GM19239 (cell line): Measurements from ENCODE around the gene CLEC16A.
"Not testable (repeated sequence)": the region's sequence is repeated elsewhere in the genome, so short reads cannot be mapped to it uniquely, and the experiment has no call there.

Experiments
- DNase-seq: peaks from one replicate; pipeline ENCODE4 v3.0.0; 2011; ENCODE audit warnings: low spot score; ENCODE audit not compliant: insufficient read length
- FAIRE-seq: peaks from 2 replicates; lab custom pipeline; 2011; peaks lifted over from hg19 to GRCh38; lab: Jason Lieb, UNC

CLEC16A gene

DNA sequence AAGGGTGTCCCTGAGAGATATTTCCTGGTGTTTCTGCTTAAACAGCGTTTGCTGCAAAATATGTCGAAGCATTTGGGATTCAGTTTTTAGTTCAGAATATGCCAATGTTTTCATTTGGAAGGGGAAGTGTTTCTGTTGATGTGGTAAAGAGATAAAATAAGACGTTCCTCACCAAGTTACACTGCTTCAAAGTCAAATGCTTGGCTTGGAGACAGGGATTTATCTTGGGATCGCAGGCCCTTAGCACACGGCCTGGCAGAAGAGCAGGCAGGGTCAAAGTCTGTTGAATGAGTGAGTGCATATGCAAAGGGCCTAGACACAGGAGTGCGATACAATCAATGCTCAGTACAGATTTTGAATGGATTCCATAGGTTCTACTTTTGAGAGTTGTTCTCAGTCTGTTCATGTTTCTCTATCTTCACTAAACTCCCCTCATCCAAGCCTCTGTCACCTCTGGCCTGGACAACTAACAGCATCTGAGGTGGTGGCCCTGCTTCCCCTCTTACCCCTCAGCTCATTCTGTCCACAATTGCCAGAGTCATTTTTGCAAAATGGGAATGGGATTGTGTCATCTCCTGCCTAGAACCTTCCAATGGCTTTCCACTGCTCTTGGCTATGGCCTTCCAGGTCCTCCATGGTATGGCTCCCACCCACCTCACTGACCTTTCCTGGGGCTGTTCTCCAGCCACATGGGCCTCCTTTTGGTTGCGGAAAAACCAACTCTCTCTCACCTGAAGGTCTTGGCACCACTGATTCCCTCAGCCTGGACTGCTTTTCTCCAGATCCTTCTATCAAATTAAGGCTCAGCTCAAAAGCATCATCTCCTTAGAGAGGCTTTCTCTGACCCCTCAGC is 5.3 kb upstream of the CLEC16A start:
- FAIRE-seq (peak; percentile 42), DNase-seq (no peak)

DNA sequence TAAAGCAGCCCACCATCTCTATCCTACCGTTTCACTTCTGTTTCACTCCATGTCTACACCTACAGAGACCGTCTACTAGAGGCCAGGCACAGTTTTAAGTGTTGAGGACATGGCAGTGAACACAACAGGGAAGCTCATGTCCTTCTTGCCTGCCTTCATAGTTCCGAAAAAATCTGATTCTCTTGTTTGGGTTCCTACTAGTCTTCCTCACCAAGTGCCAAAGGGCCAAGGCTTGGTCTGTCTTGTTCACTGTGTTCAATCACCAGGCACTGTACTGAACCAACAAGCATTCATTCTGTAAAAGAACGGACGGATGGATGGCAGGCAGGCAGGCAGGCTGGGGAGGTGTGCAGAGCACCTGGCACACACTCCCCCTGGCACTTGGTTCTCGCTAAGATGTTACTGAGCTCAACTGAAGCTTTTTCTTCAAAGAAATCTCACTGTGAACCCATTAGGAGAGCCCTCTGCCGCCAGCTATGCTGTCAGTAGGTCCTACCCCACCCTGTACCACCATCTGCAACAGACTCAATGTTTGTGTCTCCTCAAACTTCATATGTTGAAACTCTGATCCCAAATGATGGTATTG is 4.6 kb upstream of the CLEC16A start:
- DNase-seq (no peak), FAIRE-seq (no peak)

DNA sequence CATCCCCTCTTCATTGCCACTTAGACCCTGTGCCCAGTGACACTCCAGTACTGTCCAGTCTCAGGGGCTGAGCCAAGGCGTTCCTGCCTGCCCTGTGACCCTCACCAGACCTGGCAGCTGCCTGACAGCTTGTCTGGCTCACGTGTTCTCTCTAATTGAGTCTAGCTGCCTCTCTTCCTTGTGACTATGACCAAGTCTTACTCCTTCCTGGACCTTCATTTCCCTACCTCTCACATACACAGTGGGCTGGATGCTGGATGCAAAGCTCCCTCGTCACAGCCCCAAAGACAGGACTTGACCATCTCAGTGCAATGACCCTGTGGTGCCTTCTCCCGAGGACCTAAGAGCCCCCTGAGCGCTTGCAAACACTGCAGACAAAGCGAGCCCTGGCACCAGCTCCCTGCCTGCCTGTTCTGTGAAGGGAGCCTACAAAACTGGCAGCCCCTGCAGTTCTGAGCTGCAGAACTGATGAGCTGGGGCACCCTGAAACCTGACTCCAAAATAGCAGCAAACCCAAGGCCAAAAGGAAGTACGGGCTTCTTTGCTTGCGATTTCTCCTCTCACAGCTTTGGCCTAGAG is 3.8 kb upstream of the CLEC16A start:
- no peak for DNase-seq
- FAIRE-seq = peak; percentile 8

DNA sequence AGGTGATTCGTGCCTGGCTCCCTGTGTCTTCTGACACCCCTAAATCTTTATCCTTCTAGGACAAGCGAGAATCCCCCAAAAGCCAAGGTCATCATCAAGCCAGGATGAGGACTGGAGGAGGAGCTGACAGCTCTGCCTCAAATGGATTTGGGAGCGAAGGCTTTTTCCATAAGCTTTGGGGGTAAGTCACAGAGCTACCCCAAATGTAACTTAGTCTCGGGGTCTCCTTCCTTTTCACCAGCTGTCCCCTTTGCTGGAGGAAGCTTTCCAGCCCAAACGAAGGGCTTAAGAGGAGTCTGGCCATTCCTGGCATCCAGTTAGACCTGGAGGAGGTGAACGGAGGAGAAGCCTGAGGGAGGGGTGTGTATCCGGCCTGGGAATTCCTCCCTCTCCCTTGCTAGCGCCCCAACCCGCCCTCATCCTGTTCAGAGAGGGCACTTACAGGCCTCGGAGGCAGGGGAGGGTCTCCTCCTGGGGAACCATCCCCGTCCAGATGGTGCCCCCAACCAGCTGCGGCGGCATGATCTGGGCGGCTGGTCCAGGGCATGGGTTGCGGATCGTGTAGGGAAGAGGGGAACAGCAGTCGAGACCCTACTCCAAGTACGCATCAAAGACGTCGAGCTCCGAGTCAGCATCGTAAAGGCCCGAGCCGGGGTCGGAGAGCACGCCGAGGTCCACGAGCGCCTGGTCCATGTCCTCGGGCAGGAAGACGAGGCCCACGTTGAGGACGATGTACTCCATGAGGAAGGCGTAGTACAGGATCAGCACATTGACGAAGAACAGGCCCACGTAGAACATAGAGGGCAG is 3.0 kb upstream of the CLEC16A start:
- no peak for DNase-seq
- no peak for FAIRE-seq

DNA sequence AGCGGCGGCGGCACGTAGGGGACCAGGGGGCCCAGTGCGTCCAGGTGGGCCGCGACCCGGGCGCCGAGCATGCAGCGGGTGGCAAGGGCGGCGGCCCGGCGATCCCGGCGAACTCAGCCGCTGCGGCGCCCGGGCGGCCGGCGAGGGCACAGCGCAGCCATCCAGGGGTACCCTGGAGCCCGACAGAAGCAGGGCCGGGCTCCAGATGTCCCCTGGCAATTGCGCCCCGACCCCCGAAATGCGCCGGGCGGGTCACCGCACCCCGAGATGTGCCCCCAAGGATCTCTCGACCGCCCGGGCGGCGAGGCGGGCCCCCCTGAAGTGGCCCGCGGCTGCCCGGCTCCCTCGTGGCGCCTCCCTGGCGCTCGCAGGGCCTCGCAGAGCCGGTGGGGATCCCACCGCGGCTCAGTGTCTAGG is 2.4 kb upstream of the CLEC16A start:
- not testable (repeated sequence) for FAIRE-seq, DNase-seq

DNA sequence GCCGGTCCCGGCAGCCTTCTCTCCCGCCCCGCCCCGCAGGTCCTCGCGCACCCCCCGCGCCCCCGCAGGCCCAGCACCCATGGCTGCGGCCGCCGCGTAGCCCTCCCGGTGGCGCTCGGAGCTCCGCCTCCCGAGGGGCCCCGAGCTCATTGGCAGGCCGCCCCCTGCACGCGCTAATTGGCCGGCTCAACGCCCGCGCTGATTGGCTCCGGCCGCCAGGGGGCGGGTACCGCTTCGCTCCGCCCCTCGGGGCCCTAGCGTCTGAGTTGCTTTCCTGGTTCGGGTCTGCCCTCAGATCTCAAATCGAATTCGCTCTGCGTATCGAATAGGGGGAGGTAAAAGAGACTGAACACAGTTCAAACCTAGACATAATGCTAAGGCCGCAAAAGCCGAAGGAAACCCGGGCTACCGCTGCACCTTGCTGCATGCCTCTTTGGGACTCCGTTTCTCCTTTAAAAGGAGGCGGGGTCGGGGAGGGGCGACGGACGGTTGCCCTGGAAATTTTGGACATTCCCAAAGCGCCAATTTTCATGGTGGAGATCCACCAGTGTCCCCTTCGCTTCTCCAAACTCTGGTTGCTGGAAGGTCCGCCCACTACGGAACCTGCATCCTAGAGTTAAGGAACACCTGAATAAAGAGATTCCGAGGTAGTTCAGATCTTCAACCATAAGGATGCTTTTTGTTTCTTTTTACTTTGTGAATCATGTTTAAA is 1.9 kb upstream of the CLEC16A start, which contains the start of gene DEXI:
Gene DEXI, minus strand, starts transcription at position 117 of the 712 bp plus-strand sequence. CDS start 463 bp downstream, outside the sequence.
- FAIRE-seq = peak; percentile 85

DNA sequence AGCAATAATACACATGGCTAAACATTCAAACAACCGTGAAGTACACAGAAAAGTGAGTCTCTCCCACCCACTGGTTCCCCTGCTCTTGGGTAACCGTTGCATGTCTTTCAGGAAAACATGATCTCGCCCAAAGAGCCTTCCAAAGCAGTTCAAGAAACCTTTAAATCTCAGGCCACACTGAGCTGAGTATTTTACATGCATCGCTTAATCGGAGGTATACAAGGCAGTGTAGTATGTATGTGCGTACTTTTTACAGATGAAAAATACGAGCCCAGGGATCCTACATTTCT is 1.4 kb upstream of the CLEC16A start:
- DNase-seq (no peak), FAIRE-seq (no peak)

More for the DNA sequence above, 1.9 kb upstream of the CLEC16A start, which contains the start of gene DEXI:
- DNase-seq = peak; percentile 92

DNA sequence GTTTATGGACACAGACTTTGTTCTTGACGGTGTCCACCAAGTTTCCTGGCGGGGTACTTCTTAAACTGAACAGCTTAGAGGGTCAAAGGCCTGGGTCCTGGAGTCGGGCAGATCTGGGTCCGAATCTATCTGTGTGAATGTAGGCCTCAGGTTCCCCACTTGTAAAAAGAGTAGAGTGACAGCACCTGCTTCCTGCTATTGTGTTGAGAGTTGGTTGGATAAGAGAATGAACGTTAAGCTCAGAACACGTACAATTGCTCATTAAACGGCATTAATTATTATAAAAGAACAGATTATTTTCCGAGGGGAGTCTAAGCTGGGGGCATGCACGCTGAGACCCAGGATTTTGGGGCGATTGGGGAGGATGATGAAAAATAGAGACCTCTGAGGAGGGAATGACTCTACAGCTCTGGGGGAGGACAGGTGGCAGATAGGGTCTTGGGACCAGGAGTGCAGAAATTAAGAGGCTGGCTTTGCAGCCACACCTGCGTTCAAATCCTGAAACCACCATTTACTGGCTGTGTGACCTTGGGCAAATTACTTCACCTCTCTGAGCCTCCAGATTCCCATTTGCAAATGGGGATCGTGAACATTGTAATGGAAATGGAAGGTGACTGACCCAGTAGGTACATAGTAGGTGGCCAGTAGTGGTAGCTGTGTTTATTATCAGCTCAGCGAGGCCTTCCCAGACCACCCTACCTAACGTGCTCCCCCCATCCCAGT is 862 bp downstream of the CLEC16A start:
- FAIRE-seq (no peak), DNase-seq (no peak)

DNA sequence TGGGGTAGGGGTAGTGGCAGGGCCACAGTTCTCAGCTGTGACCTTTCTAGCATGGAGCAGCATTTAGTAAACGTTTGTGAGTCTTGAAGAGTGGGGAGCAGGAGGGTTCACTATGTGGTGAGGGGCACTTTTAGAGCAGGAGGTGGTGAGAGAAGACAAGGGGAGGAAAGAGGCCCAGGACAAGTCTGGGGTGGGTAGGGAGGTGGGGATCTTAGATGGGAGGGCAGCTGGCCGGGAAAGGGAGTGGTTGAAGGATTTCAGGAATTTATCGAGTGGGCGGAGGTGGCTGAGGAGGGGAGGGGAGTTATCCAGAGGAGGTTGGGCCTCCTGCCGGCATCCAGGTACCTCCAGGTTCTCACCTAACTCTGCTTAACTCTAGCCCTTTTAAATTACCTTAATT is 1.9 kb downstream of the CLEC16A start:
- no peak for DNase-seq
- no peak for FAIRE-seq

DNA sequence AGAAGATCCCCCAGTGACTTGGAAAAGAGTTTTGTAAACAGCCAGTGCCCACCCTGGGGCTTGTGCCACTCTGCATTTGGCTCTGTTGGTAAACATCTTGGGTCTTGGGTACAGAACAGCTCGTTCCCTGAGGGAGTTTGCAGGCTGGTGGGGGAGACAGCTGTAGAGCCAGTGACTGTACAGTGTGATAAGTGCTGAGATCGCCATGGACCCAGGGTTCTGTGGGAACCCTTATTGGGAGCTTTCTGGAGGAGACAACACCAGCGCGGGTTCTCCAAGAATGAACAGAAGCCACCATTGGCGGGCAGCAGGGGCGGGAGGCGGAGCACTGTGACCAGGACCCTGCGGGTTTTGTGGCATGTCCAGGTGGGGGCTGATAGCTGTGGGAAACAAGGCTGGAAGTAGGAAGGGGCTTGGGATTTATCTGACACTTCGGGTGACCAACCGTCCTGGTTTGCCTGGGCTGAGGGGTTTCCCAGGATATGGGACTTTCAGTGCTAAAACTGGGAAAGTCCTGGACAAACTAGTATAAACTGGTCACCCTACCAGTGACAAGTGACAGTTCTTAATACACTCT is 2.9 kb downstream of the CLEC16A start:
- no peak for FAIRE-seq

DNA sequence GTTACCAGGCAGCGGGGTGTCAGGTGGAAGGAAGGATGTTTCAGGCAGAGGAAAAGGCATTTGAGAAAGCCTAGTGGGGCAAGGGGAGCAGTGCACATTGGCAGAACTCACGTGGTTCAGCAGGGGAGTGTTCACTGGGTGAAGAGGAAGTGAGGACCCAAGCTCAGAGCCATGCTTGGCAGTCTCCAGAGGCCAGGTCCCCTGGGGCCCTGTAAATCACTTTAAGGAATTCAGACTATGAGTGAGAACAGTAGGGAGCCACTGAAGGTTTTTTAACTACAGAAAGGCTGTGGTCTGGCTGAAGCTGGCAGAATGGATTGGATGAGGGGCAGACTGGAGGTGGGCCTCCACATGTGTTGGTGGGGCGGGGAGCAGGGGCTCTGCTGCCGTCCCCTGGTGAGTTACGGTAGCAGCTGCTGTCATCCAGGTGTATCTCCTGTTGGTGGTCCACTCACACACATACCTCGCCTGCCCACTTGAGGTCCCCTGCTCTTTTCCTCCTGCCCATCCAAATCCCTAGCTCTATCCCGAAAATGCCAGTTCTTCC is 5.1 kb downstream of the CLEC16A start:
- FAIRE-seq = peak; percentile 88
- DNase-seq = peak; percentile 51

More for the DNA sequence above, 2.9 kb downstream of the CLEC16A start:
- DNase-seq = no peak

DNA sequence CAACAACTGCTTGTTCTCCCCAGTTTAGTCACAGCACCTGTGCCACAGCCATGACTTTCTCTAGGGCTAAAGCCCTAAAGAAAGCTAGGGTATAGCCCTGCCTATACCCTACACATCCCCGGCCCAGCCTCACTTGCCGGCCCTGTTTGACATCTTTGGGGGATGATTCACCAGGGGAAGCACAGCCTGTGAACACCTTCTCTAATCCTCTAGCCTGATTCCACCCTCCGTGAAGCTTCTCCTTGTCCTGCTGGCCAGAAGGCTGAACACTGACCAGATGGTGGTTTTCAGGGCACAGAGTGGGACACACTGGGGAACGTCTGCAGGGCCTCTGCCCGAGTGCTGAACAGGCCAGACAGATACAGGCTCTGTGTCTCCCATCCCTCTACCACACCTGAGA is 6.0 kb downstream of the CLEC16A start:
- DNase-seq = no peak
- no peak for FAIRE-seq

DNA sequence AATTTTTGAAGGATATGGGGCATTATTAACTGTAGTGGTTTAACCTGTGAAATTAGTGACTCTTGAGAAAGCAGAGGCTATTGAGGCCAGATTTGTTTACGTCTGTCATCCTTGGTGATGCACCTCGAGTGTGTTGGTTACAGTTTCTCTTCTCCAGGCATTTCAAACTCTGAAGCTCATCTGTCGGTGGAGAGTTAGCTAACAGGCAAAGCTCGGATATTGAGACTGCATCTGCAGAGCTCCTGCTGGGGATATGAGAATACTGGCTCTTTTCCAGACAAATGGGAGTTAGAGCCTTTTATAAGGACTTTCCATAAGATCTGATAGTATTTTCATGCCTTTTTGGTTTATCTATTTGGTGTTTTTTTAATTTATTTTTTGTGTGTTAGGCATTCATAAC is 6.7 kb downstream of the CLEC16A start:
- no peak for DNase-seq
- FAIRE-seq = no peak

DNA sequence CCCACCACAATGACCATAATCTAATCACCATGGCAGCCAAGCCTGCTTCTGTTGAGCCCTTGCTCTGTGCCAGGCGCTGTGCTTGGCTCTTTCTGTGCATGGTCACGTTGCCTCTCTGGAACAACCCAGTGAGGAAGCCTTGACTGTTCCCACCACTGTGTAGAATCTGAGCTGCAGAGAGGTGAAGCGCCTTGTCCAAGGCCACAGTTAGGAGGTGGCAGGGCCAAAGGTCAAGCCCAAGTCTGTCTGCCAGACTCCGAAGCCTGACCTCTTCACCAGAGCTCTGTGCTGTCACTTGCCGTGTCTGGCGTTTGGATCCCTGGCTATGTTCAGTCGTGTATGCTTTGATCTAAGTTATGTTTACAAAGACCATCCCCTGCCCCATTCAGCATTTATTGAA is 10.5 kb downstream of the CLEC16A start:
- no peak for DNase-seq
- no peak for FAIRE-seq

DNA sequence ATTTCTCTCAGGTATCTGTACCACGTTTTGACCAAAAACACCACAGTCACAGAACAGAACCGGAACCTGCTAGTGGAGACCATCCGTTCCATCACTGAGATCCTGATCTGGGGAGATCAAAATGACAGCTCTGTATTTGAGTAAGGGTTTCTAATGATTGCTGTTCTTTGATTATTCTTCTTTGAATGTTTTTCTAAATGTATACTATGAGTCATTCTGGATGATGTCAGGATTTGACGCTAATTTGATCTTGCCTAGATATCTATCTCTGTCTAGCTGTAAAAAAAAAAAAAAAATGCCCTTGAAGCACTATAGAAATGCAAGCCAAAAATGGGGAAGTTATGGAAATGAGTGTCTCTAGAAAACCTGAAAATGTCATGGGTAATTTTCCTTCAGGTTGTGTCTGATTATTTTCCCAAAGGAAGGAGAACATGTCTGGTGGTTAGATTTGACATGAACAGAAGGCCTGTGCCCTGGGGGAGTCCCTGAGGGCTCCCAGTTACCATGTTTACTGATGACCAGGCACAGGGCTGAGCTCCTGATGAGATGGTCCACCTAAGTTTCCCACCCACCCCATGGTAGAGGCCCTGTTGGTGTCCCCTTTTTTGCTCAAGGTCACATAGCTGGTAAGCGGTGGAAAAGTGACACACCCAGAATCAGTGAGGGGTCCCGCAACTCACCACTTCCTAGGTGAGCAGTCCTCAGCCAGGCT is 13.6 kb downstream of the CLEC16A start:
- DNase-seq = no peak
- no peak for FAIRE-seq

DNA sequence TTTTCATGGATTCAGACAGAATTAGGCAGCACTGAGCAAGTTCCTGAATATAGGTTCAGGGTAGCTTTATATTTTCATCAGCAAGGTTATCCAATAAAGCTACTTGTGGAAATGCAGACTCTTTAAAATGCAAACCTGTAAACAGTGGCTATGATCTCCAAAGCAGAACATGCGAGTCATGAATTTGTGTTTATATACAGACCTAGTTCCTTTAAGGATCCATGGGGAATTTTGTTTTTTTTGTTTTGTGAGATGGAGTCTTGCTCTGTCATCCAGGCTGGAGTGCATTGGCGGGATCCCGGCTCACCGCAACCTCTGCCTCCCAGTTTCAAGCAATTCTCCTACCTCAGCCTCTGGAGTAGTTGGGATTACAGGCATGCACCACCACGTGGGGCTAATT is 14.8 kb downstream of the CLEC16A start:
- DNase-seq = no peak
- no peak for FAIRE-seq

DNA sequence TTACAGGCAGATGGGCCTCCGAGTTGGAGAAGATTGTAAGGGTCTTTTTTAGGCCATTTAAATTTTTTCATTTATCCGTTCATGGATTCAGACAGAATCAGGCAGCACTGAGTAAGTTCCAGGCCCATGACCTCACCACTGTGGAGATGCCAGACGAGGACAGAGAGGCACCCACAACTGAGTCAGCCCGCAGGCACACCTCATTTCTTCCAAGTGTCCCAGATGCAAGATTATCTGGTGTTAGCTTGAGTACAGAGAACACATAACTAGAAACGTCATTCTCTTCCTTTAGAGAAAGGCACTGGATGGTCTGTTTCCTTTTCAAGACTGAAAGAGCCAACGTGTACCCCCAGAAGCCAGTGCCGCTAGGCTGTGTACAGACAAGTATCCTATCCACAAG is 16.9 kb downstream of the CLEC16A start:
- DNase-seq (no peak), FAIRE-seq (no peak)
